Measurements from ENCODE around the gene ATP5MC3.

- TF ChIP-seq CTCF (IDR thresholded peaks at IDR 0.05) (no peak), POLR2A (IDR thresholded peaks at IDR 0.05) (no peak)
Observed at GRCh38 chr2:175143678-175144077, 37.8 kb downstream of the ATP5MC3 start.

Data from Peyer's patch (tissue), 4 donors.